Measurements from ENCODE around the gene SYNE4.

DNA sequence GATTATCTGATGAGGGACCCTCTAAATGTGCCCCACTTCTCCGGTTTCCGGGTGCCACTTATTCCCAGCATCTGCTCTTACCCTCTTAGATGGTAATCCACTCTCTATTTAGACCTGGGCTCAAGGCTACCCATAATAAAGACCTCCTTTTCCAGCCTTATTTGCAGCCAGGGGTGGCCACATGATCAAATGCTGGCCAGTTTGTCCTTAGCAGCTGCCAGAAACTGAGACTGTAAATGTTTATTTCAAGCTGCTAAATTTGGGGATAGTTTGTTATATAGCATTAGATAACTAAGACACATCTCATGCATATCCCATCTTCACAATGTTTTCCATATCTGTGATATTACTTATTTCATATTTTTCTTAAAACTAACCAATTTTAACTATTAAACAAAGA is 35.3 kb upstream of the SYNE4 start:
- TF ChIP-seq NFIC (IDR thresholded peaks at IDR 0.05): no peak
- TF ChIP-seq TAF1 (IDR thresholded peaks at IDR 0.05; ENCODE audit: low read depth): no peak
- no peak for TF ChIP-seq MAX (IDR thresholded peaks at IDR 0.05)
- TF ChIP-seq YY1 (IDR thresholded peaks at IDR 0.05; ENCODE audit: low read depth): no peak
- no peak for TF ChIP-seq USF1 (IDR thresholded peaks at IDR 0.05)
- TF ChIP-seq ZBTB7A (IDR thresholded peaks at IDR 0.05; ENCODE audit: low read depth): no peak

Data from Ishikawa (cell line).